ENCODE measurements around the gene PDE7B.

PDE7B gene

GRCh38 chr6:136160250-136160649 is 308.7 kb downstream of the PDE7B start:
- DNase-seq = no peak

- no peak for DNase-seq
Measured at GRCh38 chr6:136161950-136162349, 310.4 kb downstream of the PDE7B start.

- no peak for DNase-seq
Measured at GRCh38 chr6:136163260-136163659, 311.8 kb downstream of the PDE7B start.

- DNase-seq = no peak
Measured at GRCh38 chr6:136166815-136167214, 315.3 kb downstream of the PDE7B start.

- DNase-seq = no peak
Measured at GRCh38 chr6:136169394-136170148, 318.1 kb downstream of the PDE7B start.

GRCh38 chr6:136171231-136171630 is 319.7 kb downstream of the PDE7B start:
- no peak for DNase-seq

GRCh38 chr6:136173519-136174507 is 322.3 kb downstream of the PDE7B start:
- no peak for DNase-seq

- no peak for DNase-seq
Measured at GRCh38 chr6:136174510-136174909, 323.0 kb downstream of the PDE7B start.

- no peak for DNase-seq
Measured at GRCh38 chr6:136175873-136176272, 324.4 kb downstream of the PDE7B start.

GRCh38 chr6:136178749-136179148 is 327.2 kb downstream of the PDE7B start:
- no peak for DNase-seq

- no peak for DNase-seq
Measured at GRCh38 chr6:136180704-136181511, 329.4 kb downstream of the PDE7B start.

- no peak for DNase-seq
Measured at GRCh38 chr6:136181512-136181833, 330.0 kb downstream of the PDE7B start.

- no peak for DNase-seq
Measured at GRCh38 chr6:136181861-136182260, 330.4 kb downstream of the PDE7B start.

GRCh38 chr6:136184738-136185137 is 333.2 kb downstream of the PDE7B start:
- DNase-seq = no peak

- no peak for DNase-seq
Measured at GRCh38 chr6:136186363-136186762, 334.9 kb downstream of the PDE7B start.

GRCh38 chr6:136188486-136188885 is 337.0 kb downstream of the PDE7B start:
- DNase-seq = no peak

- DNase-seq = no peak
Measured at GRCh38 chr6:136189104-136189503, 337.6 kb downstream of the PDE7B start.

GRCh38 chr6:136191606-136192312 is 340.3 kb downstream of the PDE7B start:
- DNase-seq = no peak

- DNase-seq = no peak
Measured at GRCh38 chr6:136192902-136193301, 341.4 kb downstream of the PDE7B start.

- DNase-seq = peak; percentile 7
Measured at GRCh38 chr6:136201732-136202131, 350.2 kb downstream of the PDE7B start.

GRCh38 chr6:136208783-136209182 is 357.3 kb downstream of the PDE7B start:
- no peak for DNase-seq

- DNase-seq = no peak
Measured at GRCh38 chr6:136209496-136209895, 358.0 kb downstream of the PDE7B start.

Measured in SHP77 treated with DMSO at 0.1 percent for 48 hours (cell line).